Esophagus squamous epithelium (tissue), 4 donors: ENCODE measurements around the gene ARL4A.

ENCODE experiments used
- POLR2A ChIP-seq, 4 donors: fragments of 450-650 bp; IDR thresholded peaks; one replicate each; pipeline ENCODE4 v1.6.1; 2017; ENCODE audit warnings: antibody characterized with exemption in 4 of 4, mild to moderate bottlenecking in 4 of 4, moderate library complexity in 3 of 4
- TF ChIP-seq, protein P1 (sequence below), 6 experiments: fragments of 450-650 bp in 4 of 6; fragments of 200-600 bp in 2 of 6; sonication (generic) in 2 of 6; IDR thresholded peaks; one replicate each; pipeline ENCODE4 v1.5.1; 2016 to 2019; ENCODE audit warnings: antibody characterized with exemption in 6 of 6, mild to moderate bottlenecking in 4 of 6, moderate library complexity in 4 of 6

DNA sequence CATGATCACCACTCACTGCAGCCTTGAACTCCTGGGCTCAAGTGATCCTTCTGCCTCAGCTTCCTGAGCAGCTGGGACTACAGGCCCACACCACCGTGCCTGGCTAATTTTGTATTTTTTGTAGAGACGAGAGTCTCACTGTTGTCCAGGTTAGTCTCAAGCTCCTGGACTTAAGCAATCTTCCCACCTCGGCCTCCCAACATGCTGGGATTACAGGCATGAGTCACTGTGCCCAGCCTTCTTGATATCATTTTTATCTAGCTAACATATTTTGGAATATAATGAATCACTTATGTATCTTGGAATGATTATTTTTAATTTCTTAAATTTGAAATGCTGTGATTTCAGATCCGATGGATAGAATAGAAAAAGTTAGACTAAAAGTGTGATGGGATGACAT is 18.4 kb downstream of the ARL4A start:
- no peak for TF ChIP-seq POLR2A (IDR thresholded peaks at IDR 0.05)
- TF ChIP-seq, protein P1, sequence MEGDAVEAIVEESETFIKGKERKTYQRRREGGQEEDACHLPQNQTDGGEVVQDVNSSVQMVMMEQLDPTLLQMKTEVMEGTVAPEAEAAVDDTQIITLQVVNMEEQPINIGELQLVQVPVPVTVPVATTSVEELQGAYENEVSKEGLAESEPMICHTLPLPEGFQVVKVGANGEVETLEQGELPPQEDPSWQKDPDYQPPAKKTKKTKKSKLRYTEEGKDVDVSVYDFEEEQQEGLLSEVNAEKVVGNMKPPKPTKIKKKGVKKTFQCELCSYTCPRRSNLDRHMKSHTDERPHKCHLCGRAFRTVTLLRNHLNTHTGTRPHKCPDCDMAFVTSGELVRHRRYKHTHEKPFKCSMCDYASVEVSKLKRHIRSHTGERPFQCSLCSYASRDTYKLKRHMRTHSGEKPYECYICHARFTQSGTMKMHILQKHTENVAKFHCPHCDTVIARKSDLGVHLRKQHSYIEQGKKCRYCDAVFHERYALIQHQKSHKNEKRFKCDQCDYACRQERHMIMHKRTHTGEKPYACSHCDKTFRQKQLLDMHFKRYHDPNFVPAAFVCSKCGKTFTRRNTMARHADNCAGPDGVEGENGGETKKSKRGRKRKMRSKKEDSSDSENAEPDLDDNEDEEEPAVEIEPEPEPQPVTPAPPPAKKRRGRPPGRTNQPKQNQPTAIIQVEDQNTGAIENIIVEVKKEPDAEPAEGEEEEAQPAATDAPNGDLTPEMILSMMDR (IDR thresholded peaks at IDR 0.05): no peak
